Uterus (tissue), 2 donors: ENCODE measurements around the gene CCDC74A.

Experiments used
- CTCF ChIP-seq, 4 experiments: fragments of 200-600 bp in 2 of 4; fragments of 450-650 bp in 2 of 4; sonication (generic) in 2 of 4; IDR thresholded peaks; one replicate each; pipeline ENCODE4 v1.5.1; 2016 to 2019; ENCODE audit warnings: antibody characterized with exemption in 4 of 4, mild to moderate bottlenecking in 2 of 4, moderate library complexity in 1 of 4
- POLR2A ChIP-seq, 2 donors: fragments of 450-650 bp; IDR thresholded peaks; one replicate each; pipeline ENCODE4 v1.6.1; 2016; ENCODE audit warnings: antibody characterized with exemption in 2 of 2, mild to moderate bottlenecking in 1 of 2, moderate library complexity in 1 of 2

- no peak for TF ChIP-seq CTCF (IDR thresholded peaks at IDR 0.05)
- TF ChIP-seq POLR2A (IDR thresholded peaks at IDR 0.05): no peak
Measured at GRCh38 chr2:131580187-131580586, 52.5 kb downstream of the CCDC74A start.
